HG02623 (cell line): Measurements from ENCODE around the gene CELF6.
A peak's percentile ranks its signal among the peaks of the same experiment; 100 is the strongest.

Source experiments
- ATAC-seq: cut with Tn5 transposase; IDR thresholded peaks from one replicate; pipeline ENCODE4 v1.9.1; 2021; ENCODE audit warnings: moderate library complexity; ENCODE audit not compliant: unreplicated experiment

The CELF6 gene

DNA sequence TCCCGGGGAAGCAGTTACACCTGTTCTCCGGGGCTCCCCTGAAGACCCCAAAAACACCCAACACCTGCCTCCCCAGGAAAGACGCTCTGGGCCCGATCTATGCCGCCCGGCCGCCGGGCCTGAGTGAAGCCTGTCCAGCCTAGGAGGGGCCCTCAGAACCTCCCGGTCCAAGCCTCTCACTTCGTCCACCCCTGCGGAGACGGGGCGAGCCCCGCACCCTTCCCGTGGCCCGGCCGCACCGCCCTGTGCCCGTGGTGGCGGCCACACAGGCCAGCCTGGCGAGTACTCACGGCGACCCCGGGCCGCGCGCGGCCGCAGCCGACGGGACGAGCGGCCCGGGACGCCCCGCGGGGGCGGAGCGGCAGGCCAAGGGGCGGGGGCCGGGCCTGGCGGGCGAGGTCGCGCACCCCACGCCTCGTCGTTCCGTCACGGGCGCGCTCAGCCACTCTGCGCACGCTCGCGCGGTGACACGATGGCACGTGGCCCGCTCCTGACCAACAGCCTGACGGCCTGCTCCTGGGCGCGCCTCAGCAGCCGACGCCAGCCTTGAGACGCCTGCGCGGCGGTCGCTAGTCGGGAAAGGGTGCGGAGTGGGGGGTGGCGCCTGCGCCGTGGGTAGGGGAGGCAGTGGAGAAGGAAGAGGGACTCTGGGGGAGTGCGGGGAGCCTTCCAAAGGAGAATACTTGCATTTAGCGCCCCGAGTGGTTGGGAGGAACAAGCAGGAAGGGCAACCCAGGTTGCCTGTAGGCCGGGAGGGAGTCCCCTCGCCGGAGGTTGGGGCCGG lies 47.6 kb downstream of the CELF6 start, which contains the start of gene PARP6:
TSS of gene PARP6 (minus strand) at position 342 of the 784 bp plus-strand sequence. CDS start 5,077 bp downstream, outside the sequence.
- ATAC-seq, result peak; percentile 96

DNA sequence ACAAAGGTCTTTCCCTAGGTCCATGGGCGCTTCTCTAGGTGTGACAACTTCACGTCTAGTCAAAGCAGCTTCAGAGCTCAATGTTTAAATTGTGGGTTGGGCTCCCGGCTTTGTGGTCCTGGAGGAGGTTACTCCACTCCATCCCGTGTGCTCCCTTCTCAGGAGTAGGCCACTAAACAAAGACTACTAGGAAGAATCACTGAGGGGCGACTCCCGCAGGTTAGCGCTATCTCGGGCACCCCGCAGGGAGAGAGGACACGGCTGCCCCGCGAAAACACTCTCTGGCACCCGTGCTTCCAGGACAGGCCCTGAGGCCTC lies 48.1 kb downstream of the CELF6 start:
- no peak for ATAC-seq

DNA sequence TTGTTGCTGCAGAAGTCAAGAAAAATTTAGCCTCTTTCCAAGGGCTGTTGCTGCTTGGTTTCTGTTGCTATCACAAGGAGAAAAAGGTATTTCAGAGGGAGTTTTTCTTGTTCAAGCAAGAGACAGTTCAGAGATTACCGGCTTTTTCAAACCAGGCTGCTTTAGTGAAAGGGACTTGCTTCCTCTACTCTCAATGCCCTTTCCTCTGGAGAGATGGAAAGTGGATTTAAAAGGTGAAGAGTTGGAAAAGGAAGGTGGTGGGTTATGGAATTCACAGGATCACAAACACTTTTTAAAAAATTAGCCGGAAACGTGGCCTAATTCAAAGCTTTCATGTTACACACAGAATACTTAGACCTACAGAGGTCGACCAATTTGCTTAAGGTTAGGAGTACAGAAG lies 48.7 kb downstream of the CELF6 start:
- ATAC-seq, result no peak

DNA sequence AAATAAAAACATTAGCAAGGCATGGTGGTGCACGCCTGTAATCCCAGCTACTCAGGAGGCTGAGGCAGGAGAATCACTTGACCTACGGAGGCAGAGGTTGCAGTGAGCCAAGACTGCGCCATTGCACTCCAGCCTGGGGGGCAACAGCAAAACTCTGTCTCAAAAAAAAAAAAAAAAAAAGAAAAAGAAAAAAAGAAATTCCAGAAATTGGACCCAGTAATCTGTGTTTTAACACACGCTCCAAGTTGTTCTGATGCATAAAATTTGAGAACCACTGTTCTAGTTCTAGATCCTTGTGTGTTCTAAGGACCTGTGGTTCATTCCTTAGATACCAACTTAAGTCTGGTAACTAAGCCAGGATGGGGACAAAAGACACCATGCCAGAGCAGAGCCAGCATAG lies 50.2 kb downstream of the CELF6 start:
- ATAC-seq, result no peak

GRCh38 chr15:72265031-72265430 lies 54.9 kb downstream of the CELF6 start:
- ATAC-seq, result no peak

DNA sequence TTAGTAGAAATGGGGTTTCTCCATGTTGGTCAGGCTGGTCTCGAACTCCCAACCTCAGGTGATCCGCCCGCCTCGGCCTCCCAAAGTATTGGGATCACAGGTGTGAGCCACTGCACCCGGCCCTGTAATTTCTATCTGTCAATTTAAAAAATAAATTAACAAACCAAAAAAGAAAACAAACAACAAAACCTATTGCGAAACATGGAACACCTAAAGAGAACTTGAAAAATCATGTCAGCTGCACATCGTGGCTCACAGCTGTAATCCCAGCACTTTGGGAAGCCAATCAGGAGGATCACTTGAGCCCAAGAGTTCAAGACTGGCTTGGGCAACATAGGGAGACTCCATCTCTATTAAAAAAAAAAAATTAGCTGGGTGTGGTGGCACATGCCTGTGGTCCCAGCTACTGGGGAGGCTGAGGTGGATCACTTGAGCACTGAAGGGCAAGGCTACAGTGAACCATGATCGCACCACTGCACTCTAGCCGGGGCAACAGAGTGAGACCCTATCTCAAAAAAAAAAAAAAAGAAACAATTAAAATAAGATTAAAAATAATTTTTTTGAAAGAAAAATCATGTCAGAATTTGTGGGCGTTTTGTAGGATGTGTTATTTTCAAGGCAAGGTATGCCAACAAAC lies 67.2 kb downstream of the CELF6 start:
- no peak for ATAC-seq

DNA sequence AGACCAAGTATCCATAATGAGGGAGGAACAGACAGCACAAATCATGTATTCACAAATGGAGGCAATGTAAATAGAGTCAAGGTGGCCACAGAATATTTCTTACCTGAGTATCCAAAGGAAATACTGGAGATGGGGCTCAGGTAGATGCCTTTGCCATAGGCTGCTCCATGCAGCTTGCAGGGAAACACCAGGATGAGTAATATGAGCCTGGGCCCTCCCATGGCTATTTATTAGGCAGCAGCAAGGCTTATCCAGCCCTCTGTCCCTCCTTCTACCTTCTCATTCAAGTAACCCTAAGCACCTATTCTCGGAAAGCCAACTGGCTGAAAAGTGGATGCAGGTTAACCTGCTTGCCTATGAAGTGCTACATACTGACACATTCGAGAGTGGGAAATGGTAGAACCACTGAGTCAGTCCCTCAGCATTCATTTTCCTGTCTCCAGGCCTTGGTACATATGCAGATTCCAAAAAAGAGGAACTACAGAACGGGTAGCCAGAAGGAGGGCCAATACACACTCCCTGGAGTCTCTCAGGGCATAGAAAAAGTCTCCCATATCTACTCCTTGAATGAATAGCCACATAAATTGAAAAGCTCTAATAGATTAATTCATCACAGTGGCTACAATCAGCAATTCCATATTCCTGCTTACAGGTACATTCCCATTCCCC lies 70.7 kb downstream of the CELF6 start:
- no peak for ATAC-seq

- no peak for ATAC-seq
These were observed 71.4 kb downstream of the CELF6 start for GRCh38 chr15:72248514-72248913.

- ATAC-seq, result no peak
These were observed 77.1 kb downstream of the CELF6 start for GRCh38 chr15:72242775-72243370.

- no peak for ATAC-seq
These were observed 80.3 kb downstream of the CELF6 start for GRCh38 chr15:72239652-72240051.

DNA sequence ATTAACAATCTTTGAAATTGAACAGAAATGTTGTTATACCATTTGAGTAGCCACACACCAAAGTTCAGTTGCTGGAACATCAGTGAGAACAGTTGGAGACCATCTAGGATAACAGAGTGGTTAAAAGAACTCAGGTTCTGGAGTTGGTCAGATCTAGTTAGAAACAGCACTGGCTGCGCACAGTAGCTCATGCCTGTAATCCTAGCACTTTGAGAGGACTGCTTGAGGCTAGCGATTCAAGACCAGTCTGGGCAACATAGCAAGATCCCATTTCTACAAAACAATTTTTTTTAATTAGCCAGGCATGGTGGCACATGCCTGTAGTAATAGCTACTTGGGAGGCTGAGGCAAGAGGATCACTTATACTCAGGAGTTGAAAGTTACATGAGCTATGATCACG lies 81.4 kb downstream of the CELF6 start:
- no peak for ATAC-seq

- no peak for ATAC-seq
These were observed 82.1 kb downstream of the CELF6 start for GRCh38 chr15:72237853-72238224.

DNA sequence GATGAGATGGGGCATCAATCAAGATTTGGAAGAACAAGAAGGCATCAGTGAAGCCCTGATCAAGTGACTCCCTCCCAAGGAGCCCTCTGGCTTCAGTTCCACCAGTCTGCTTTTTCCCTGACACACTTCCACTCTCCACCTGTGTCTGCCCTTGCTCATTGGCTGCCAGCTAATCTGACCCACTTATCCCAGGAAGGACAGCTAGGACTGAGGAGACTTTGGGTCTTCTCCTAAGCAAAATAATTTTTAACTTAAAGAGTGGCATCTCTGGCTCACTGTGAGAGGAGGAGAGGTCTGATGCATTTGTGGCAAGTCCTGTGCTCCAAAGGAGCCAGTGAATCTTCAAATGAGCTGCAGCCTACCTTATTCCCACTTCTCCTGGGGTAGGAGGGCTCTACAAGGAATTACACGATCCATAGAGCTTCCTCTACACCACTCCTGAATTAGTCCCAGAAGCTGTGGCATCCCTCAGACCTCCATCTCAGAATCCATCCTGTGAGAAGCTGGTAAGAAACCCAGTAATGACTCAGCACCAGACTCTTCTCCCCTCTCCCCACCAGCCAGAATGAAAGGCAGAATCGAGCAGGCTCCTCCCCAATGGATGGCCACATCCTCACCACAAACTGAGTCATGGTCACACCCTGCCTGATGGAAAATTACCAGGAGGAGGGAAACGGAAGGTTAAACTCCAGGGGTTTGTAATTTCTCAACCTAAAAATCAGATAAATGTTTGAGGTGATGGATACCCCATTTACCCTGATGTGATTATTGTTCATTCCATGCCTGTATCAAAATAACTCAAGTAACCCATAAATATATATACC lies 82.7 kb downstream of the CELF6 start:
- no peak for ATAC-seq

- ATAC-seq, result no peak
These were observed 83.5 kb downstream of the CELF6 start for GRCh38 chr15:72236381-72237003.

- no peak for ATAC-seq
These were observed 84.7 kb downstream of the CELF6 start for GRCh38 chr15:72235298-72235697.
